OCI-LY7 (cell line): Measurements from ENCODE around the gene CUBN.

Source experiments
- CTCF ChIP-seq: fragments of 200-600 bp; sonication (generic); conservative IDR thresholded peaks from 2 replicates; pipeline ENCODE4 v1.5.1; 2014; ENCODE audit warnings: mild to moderate bottlenecking, antibody characterized with exemption, low read length, moderate library complexity, mixed read lengths
- EZH2phosphoT487 ChIP-seq: fragments of 200-600 bp; sonication (generic); IDR thresholded peaks from 2 replicates; pipeline ENCODE4 v1.6.1; 2018; ENCODE audit warnings: low read depth, borderline replicate concordance, mild to moderate bottlenecking, mixed run types, antibody characterized with exemption, low read length, moderate library complexity, mixed read lengths

GRCh38 chr10:17125206-17125893 lies 4.3 kb downstream of the CUBN start:
- TF ChIP-seq CTCF (no peak), EZH2phosphoT487 (no peak)
